Measurements from ENCODE around the gene N4BP2. TPM values are rescaled to one million over a fixed set of nuclear protein-coding genes. Genes with fewer than 3 reads are reported as not detected.

The N4BP2 gene
- total and polyA plus RNA-seq, 2 of the 8 experiments (the other 6 are each of a cell fraction or from before 2014, with no cell fraction given) = 4.4 to 44.7 TPM

DNA sequence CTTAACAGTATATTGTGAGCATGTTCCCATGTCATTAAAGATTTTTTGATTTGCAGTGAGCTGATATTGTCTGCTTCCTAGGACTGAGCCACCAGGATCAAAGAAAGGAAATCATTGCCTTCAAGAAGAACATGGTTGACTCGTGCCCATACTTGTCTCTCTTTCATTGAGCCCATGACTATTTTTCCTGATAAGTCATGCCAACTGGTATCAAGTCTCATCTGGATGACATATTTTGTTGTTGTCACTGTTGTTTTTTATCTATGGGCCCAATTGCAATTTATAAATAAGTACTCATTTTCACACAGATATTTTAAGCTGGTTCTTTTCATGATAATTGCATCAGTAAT lies 130.0 kb downstream of the N4BP2 start:
- Histone ChIP-seq H2BK15ac (ENCODE audit: low read length) (no peak overlapping the region), H3K23me2 (ENCODE audit: low read depth, low read length) (no peaks in the 10 kb centered on the region), H3K79me1 (ENCODE audit: low read depth, low read length) (no peaks in the 10 kb centered on the region), H3K56ac (replicated peaks; ENCODE audit: insufficient read length, low read depth, low read length) (no peak overlapping the region), H2AFZ (ENCODE audit: low read length) (no peak overlapping the region), H3K4me3 (ENCODE audit: extremely low read depth in 1 of 4, insufficient read depth in 2 of 4, low read depth in 3 of 4, low read length in 4 of 4) (no peak overlapping the region), H3K4me1 (replicated peaks in 1 of 4; ENCODE audit: control insufficient read depth in 3 of 4, insufficient read depth in 4 of 4, low read length in 3 of 4) (peaks cover 0 to 7% (median 6%) of the 10 kb centered on the region in 4 experiments; a peak in 6 of 7 replicates), H2BK120ac (replicated peaks; ENCODE audit: low read depth, low read length) (no peak overlapping the region), H3K27ac (ENCODE audit: low read depth, low read length) (no peak overlapping the region), H4K8ac (ENCODE audit: extremely low read depth, insufficient read depth, low read length) (no peak overlapping the region), H3K4ac (replicated peaks; ENCODE audit: insufficient read length, low read depth, low read length) (no peak overlapping the region), H3K23ac (ENCODE audit: insufficient read length) (no peak overlapping the region), H3K4me2 (ENCODE audit: insufficient read depth in 1 of 2, low read depth in 2 of 2, low read length in 2 of 2) (no peak overlapping the region), H3K18ac (ENCODE audit: extremely low read depth, low read length) (no peak overlapping the region), H2BK5ac (ENCODE audit: low read depth, low read length) (no peak overlapping the region), H3K9me3 (ENCODE audit: insufficient read depth in 2 of 2, low read depth in 1 of 2, low read length in 1 of 2) (no peaks in the 10 kb centered on the region), H2BK12ac (ENCODE audit: low read depth, low read length) (no peak overlapping the region), H2AK5ac (ENCODE audit: low read depth, low read length) (no peak overlapping the region), H4K91ac (replicated peaks; ENCODE audit: insufficient read length, low read length) (no peak overlapping the region), H3K79me2 (ENCODE audit: control insufficient read depth in 1 of 2, insufficient read depth in 2 of 2, low read length in 2 of 2) (no peaks in the 10 kb centered on the region), H3K9ac (replicated peaks in 1 of 4; ENCODE audit: extremely low read depth in 1 of 4, low read depth in 3 of 4, low read length in 3 of 4) (no peak overlapping the region), H4K5ac (ENCODE audit: insufficient read length, low read depth, low read length) (no peak overlapping the region), H2BK20ac (ENCODE audit: low read length) (no peak overlapping the region), H4K20me1 (replicated peaks in 1 of 2; ENCODE audit: control insufficient read depth in 1 of 2, insufficient read depth in 2 of 2, low read length in 2 of 2) (no peaks in the 10 kb centered on the region), H3K14ac (ENCODE audit: insufficient read length) (no peak overlapping the region), H3K27me3 (replicated peaks in 1 of 4; ENCODE audit: control insufficient read depth in 3 of 4, extremely low read depth in 1 of 4, insufficient read depth in 3 of 4, low read length in 3 of 4) (no peaks in the 10 kb centered on the region), H3K36me3 (ENCODE audit: control insufficient read depth in 2 of 4, insufficient read depth in 4 of 4, low read length in 3 of 4) (no peaks in the 10 kb centered on the region)
- ChIA-PET CTCF (ENCODE audit: partially characterized antibody) (no interaction called here), POLR2A (ENCODE audit: partially characterized antibody) (interaction anchor here (0.7 kb wide), 1 partner anchor 16 kb away, joined by 3 read pairs; no protein-coding TSS in a partner anchor)
- FAIRE-seq (no peak), DNase-seq (ENCODE audit: low read depth in 1 of 2, low spot score in 2 of 2) (no peak)
- no peak for TF ChIP-seq RAD21 (IDR thresholded peaks at IDR 0.05 in 1 of 2, conservative IDR thresholded peaks at IDR 0.05 in 1 of 2; ENCODE audit: low read depth in 2 of 2, low read length in 2 of 2)
- TF ChIP-seq, protein P1, sequence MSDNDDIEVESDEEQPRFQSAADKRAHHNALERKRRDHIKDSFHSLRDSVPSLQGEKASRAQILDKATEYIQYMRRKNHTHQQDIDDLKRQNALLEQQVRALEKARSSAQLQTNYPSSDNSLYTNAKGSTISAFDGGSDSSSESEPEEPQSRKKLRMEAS (IDR thresholded peaks at IDR 0.05) = no peak
- TF ChIP-seq KDM4A (IDR thresholded peaks at IDR 0.05; ENCODE audit: low read depth, low read length, severe bottlenecking) = no peak
- TF ChIP-seq EZH2 (IDR thresholded peaks at IDR 0.05; ENCODE audit: low read depth, low read length, severe bottlenecking) = no peak
- WGBS, 2 experiments (ENCODE audit: extremely low coverage in 1 of 2, insufficient coverage in 1 of 2, insufficient read length in 1 of 2, insufficient replicate concordance in 2 of 2, low coverage in 1 of 2, low lambda C conversion rate in 2 of 2, missing lambda C conversion rate in 1 of 2) = 92% methylated on average over 1 of the region's 1 CpG; no CpG with 5 or more reads in 1 of the 2 experiments
